MCF 10A (cell line): Measurements from ENCODE around the gene CRACDL. TPM values are rescaled to one million over a fixed set of nuclear protein-coding genes. Genes with fewer than 3 reads are reported as not detected.

Experiments used
- BruUV-seq: library from RNA; stranded (reverse); fragments of 400-500 nt; replicated peaks from 2 replicates; lab custom pipeline; 2021; lab: Mats Ljungman, UMichigan
- CTCF ChIA-PET: fragments of 300-600 bp; sonication (Branson Sonifier 250); formaldehyde crosslinking; extraction: SDS; loops from one replicate; lab custom pipeline; 2021; ENCODE audit warnings: antibody characterized with exemption, inconsistent platforms; lab: Yijun Ruan, JAX
- POLR2A ChIA-PET: fragments of 300-600, 350-650 bp; sonication (Branson Sonifier 250); formaldehyde crosslinking; extraction: SDS; loops from one replicate; lab custom pipeline; 2020; ENCODE audit warnings: antibody characterized with exemption, inconsistent platforms; lab: Yijun Ruan, JAX
- DNase-seq: peaks from one replicate; pipeline ENCODE4 v3.0.0-alpha.2; 2018; ENCODE audit not compliant: unreplicated experiment
- H3K27ac Mint-ChIP-seq: one replicate; pipeline ENCODE4 v1.8.0; 2022; ENCODE audit warnings: mild to moderate bottlenecking, low read depth, mixed read lengths; ENCODE audit not compliant: unreplicated experiment
- H3K27me3 Mint-ChIP-seq: one replicate; pipeline ENCODE4 v1.8.0; 2022; ENCODE audit warnings: mixed read lengths; ENCODE audit not compliant: insufficient read depth, unreplicated experiment
- H3K36me3 Mint-ChIP-seq: one replicate; pipeline ENCODE4 v1.8.0; 2022; ENCODE audit warnings: mild to moderate bottlenecking, moderate library complexity, mixed read lengths; ENCODE audit not compliant: insufficient read depth, unreplicated experiment
- H3K4me1 Mint-ChIP-seq: one replicate; pipeline ENCODE4 v1.8.0; 2022; ENCODE audit warnings: mixed read lengths; ENCODE audit not compliant: insufficient read depth, unreplicated experiment
- H3K4me3 Mint-ChIP-seq: one replicate; pipeline ENCODE4 v1.8.0; 2022; ENCODE audit warnings: mild to moderate bottlenecking, moderate library complexity, mixed read lengths; ENCODE audit not compliant: unreplicated experiment
- H3K9me3 Mint-ChIP-seq: one replicate; pipeline ENCODE4 v1.8.0; 2022; ENCODE audit warnings: mixed read lengths; ENCODE audit not compliant: unreplicated experiment
- intact Hi-C: fragments of 100-400 bp; cut with micrococcal nuclease; formaldehyde crosslinking; loops from 2 replicates; pipeline ENCODE4 v1.14.1; 2022
- total RNA-seq: library from RNA; stranded (reverse); gene quantifications from 2 replicates; pipeline ENCODE4 v1.2.3, GENCODE V29; 2022
- TF ChIP-seq, protein P1 (sequence below): fragments of 200-600 bp; IDR thresholded peaks from one replicate; pipeline ENCODE4 v1.8.0; 2022; ENCODE audit warnings: antibody characterized with exemption, mild to moderate bottlenecking; ENCODE audit not compliant: unreplicated experiment

Gene CRACDL
- total RNA-seq, 1 experiment from 2014 or later, result 12.9 TPM

GRCh38 chr2:98809878-98810587 lies 126.0 kb downstream of the CRACDL start:
- no peaks in the 10 kb centered on the region for H3K9me3 Mint-ChIP-seq
- no TSS peak for BruUV-seq
- no peak for DNase-seq
- TF ChIP-seq, protein P1, sequence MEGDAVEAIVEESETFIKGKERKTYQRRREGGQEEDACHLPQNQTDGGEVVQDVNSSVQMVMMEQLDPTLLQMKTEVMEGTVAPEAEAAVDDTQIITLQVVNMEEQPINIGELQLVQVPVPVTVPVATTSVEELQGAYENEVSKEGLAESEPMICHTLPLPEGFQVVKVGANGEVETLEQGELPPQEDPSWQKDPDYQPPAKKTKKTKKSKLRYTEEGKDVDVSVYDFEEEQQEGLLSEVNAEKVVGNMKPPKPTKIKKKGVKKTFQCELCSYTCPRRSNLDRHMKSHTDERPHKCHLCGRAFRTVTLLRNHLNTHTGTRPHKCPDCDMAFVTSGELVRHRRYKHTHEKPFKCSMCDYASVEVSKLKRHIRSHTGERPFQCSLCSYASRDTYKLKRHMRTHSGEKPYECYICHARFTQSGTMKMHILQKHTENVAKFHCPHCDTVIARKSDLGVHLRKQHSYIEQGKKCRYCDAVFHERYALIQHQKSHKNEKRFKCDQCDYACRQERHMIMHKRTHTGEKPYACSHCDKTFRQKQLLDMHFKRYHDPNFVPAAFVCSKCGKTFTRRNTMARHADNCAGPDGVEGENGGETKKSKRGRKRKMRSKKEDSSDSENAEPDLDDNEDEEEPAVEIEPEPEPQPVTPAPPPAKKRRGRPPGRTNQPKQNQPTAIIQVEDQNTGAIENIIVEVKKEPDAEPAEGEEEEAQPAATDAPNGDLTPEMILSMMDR, result no peak
- ChIA-PET CTCF (interaction anchor here (0.7 kb wide), 1 partner anchor 39 kb away, joined by 3 read pairs; no protein-coding TSS in a partner anchor), POLR2A (no interaction called here)
- peaks cover 33% of the 10 kb centered on the region for H3K4me1 Mint-ChIP-seq
- H3K27me3 Mint-ChIP-seq, result no peaks in the 10 kb centered on the region
- intact Hi-C loops, result no loop called here
- H3K36me3 Mint-ChIP-seq, result peaks cover 15% of the 10 kb centered on the region
- no peak overlapping the region for H3K4me3 Mint-ChIP-seq
- H3K27ac Mint-ChIP-seq, result no peak overlapping the region

DNA sequence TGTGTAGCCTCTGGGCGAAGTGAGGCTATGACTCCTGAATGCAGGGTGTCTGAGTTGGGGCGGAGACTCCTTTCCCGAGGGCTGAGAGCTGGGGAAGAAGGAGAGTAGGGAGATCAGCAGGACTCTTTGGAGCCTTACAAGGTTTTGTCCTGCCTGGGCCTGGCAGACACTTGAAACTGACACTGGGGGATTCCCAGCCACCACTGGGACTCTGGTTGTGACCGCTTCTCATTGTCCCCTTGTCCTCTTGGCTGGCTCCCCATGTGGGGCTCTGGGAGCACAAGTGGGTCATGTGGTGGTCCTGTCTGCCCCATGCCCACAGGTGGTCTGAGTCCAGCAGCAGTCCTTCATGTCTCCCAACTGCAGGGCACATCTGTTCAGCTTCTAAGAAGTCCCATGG lies 126.9 kb downstream of the CRACDL start:
- no peaks in the 10 kb centered on the region for H3K9me3 Mint-ChIP-seq
- TF ChIP-seq, protein P1, result no peak
- peaks cover 15% of the 10 kb centered on the region for H3K36me3 Mint-ChIP-seq
- peaks cover 35% of the 10 kb centered on the region for H3K4me1 Mint-ChIP-seq
- CTCF ChIA-PET, result no interaction called here
- DNase-seq, result no peak
- H3K27ac Mint-ChIP-seq, result no peak overlapping the region
- BruUV-seq, result no TSS peak
- no peaks in the 10 kb centered on the region for H3K27me3 Mint-ChIP-seq
- POLR2A ChIA-PET, result no interaction called here
- no peak overlapping the region for H3K4me3 Mint-ChIP-seq
- intact Hi-C loops, result no loop called here

GRCh38 chr2:98808546-98808945 lies 127.5 kb downstream of the CRACDL start:
- ChIA-PET POLR2A (no interaction called here), CTCF (no interaction called here)
- no TSS peak for BruUV-seq
- TF ChIP-seq, protein P1, result no peak
- Mint-ChIP-seq H3K27me3 (no peaks in the 10 kb centered on the region), H3K27ac (no peak overlapping the region), H3K4me3 (no peak overlapping the region), H3K9me3 (no peaks in the 10 kb centered on the region), H3K36me3 (peaks cover 15% of the 10 kb centered on the region), H3K4me1 (peaks cover 35% of the 10 kb centered on the region)
- intact Hi-C loops, result no loop called here
- DNase-seq, result no peak

DNA sequence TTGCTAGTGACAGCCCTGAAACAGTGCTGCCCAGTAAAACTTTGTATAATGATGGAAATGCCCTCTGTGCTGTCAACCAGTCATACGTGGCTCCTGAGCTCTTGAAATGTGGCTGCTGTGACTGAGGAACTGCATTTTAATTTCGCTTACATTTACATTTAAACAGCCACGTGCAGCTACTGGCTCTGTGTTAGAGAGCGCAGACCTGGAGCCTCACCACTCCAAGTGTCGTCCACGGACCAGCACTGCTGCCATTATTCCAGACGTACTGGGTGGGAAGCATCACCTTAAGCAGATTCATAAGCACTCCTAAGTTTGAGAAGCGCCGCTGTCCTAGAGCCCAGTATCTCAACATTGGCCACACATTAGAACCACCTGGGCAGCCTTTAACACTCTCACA lies 128.1 kb downstream of the CRACDL start:
- Mint-ChIP-seq H3K9me3 (no peaks in the 10 kb centered on the region), H3K27me3 (no peaks in the 10 kb centered on the region), H3K27ac (no peak overlapping the region), H3K36me3 (peaks cover 15% of the 10 kb centered on the region), H3K4me3 (no peak overlapping the region), H3K4me1 (peaks cover 35% of the 10 kb centered on the region)
- CTCF ChIA-PET, result no interaction called here
- intact Hi-C loops, result no loop called here
- no TSS peak for BruUV-seq
- TF ChIP-seq, protein P1, result no peak
- POLR2A ChIA-PET, result interaction anchor here (2.9 kb wide), 1 partner anchor 77 kb away, joined by 15 read pairs; the partner anchor contains the start of gene MGAT4A
- DNase-seq, result no peak
